Keratinocyte (primary cell): Measurements from ENCODE around the gene FBXL17. TPM values are rescaled to one million over a fixed set of nuclear protein-coding genes. Genes with fewer than 3 reads are reported as not detected.

Experiments
- DNase-seq: peaks from one replicate; pipeline ENCODE4 v3.0.0-alpha.2; 2011; ENCODE audit warnings: low read depth, missing footprints, low spot score
- FAIRE-seq: peaks from 2 replicates; lab custom pipeline; 2011; peaks lifted over from hg19 to GRCh38; lab: Jason Lieb, UNC
- H2AFZ ChIP-seq: 2 replicates; pipeline ENCODE4 v1.6.0; 2012; ENCODE audit warnings: low read length, control low read depth, inconsistent platforms; ENCODE audit not compliant: control insufficient read depth
- H3K27ac ChIP-seq: 2 replicates; pipeline ENCODE4 v1.5.1; 2011; ENCODE audit warnings: low read length; ENCODE audit not compliant: control insufficient read depth, insufficient read depth
- H3K27me3 ChIP-seq: 3 replicates; pipeline ENCODE4 v1.6.0; 2011; ENCODE audit warnings: low read length; ENCODE audit not compliant: control insufficient read depth, insufficient read depth; ENCODE audit errors: extremely low read depth
- H3K36me3 ChIP-seq, 2 experiments: 2 replicates in 1 of 2; 3 replicates in 1 of 2; pipeline ENCODE4 v1.5.1; 2011; ENCODE audit warnings: low read length in 2 of 2, mild to moderate bottlenecking in 1 of 2; ENCODE audit not compliant: control insufficient read depth in 2 of 2, insufficient read depth in 2 of 2; ENCODE audit errors: extremely low read depth in 1 of 2
- H3K4me1 ChIP-seq: 3 replicates; pipeline ENCODE4 v1.5.1; 2011; ENCODE audit warnings: low read length; ENCODE audit not compliant: control insufficient read depth, insufficient read depth; ENCODE audit errors: extremely low read depth
- H3K4me2 ChIP-seq: 3 replicates; pipeline ENCODE4 v1.6.0; 2011; ENCODE audit warnings: low read depth, low read length; ENCODE audit not compliant: control insufficient read depth, insufficient read depth; ENCODE audit errors: extremely low read depth
- H3K4me3 ChIP-seq, 3 experiments: fragments of 200-600 bp in 1 of 3; sonication (generic) in 1 of 3; 2 replicates in 2 of 3; 3 replicates in 1 of 3; pipeline ENCODE4 v1.5.1; 2011 to 2016; ENCODE audit warnings: low read length in 3 of 3, mild to moderate bottlenecking in 3 of 3, control low read depth in 2 of 3, inconsistent platforms in 1 of 3, low read depth in 1 of 3, mixed read lengths in 1 of 3, mixed run types in 1 of 3, moderate library complexity in 1 of 3; ENCODE audit not compliant: control insufficient read depth in 2 of 3, insufficient read depth in 2 of 3; ENCODE audit errors: extremely low read depth in 1 of 3
- H3K79me2 ChIP-seq: 2 replicates; pipeline ENCODE4 v1.6.0; 2012; ENCODE audit warnings: low read length; ENCODE audit not compliant: control insufficient read depth, insufficient read depth
- H3K9ac ChIP-seq: 3 replicates; pipeline ENCODE4 v1.6.0; 2011; ENCODE audit warnings: low read length; ENCODE audit not compliant: control insufficient read depth, insufficient read depth; ENCODE audit errors: extremely low read depth
- H3K9me1 ChIP-seq: 3 replicates; pipeline ENCODE4 v1.6.0; 2011; ENCODE audit warnings: low read length; ENCODE audit not compliant: control insufficient read depth, insufficient read depth; ENCODE audit errors: extremely low read depth
- H3K9me3 ChIP-seq: 2 replicates; pipeline ENCODE4 v1.5.1; 2012; ENCODE audit warnings: low read depth, low read length; ENCODE audit not compliant: control insufficient read depth
- H4K20me1 ChIP-seq: 3 replicates; pipeline ENCODE4 v1.6.0; 2011; ENCODE audit warnings: low read length; ENCODE audit not compliant: control insufficient read depth, insufficient read depth; ENCODE audit errors: extremely low read depth
- CTCF ChIP-seq, 3 experiments: IDR thresholded peaks in 1 of 3; conservative IDR thresholded peaks in 1 of 3; optimal IDR thresholded peaks in 1 of 3; 2 replicates in 2 of 3; 3 replicates in 1 of 3; pipeline versions ENCODE3 to v1.5.1; 2011; ENCODE audit warnings: low read length in 3 of 3, mild to moderate bottlenecking in 3 of 3, moderate library complexity in 2 of 3, control low read depth in 1 of 3, inconsistent platforms in 1 of 3; ENCODE audit not compliant: insufficient read depth in 2 of 3; ENCODE audit errors: extremely low read depth in 1 of 3
- EZH2 ChIP-seq: IDR thresholded peaks from one replicate; pipeline ENCODE4 v1.6.1; 2012; ENCODE audit warnings: inconsistent platforms, mild to moderate bottlenecking, low read length, moderate library complexity
- dilution Hi-C: fragments of 300-500 bp; cut with MboI; formaldehyde crosslinking; loops from one replicate; pipeline ENCODE4 v1.7.0; 2020; ENCODE audit warnings: low sequenced_read_pairs; ENCODE audit not compliant: extremely low pct_ligation_motif_present
- polyA plus RNA-seq, 5 experiments: library from polyadenylated mRNA; depleted of rRNA in 3 of 5; stranded (reverse) in 3 of 5; stranded (forward) in 1 of 5; unstranded in 1 of 5; fragments of >200 nt; gene quantifications; 1 replicate in 1 of 5; 2 replicates in 3 of 5; 3 replicates in 1 of 5; pipeline versions ENCODE4 v1.2.1 to v1.2.3, GENCODE V29; 2011 to 2012; ENCODE audit warnings: missing spikeins in 2 of 5, low read depth in 1 of 5, low replicate concordance in 1 of 5

Gene FBXL17
- polyA plus RNA-seq, 1 donor (not counting 4 experiments of a cell fraction or from before 2014, with no cell fraction given) = 5.7 TPM

GRCh38 chr5:108257996-108258395 is 123.9 kb downstream of the FBXL17 start:
- no peaks in the 10 kb centered on the region for H3K36me3 ChIP-seq
- no peaks in the 10 kb centered on the region for H3K9me1 ChIP-seq
- H3K4me1 ChIP-seq = no peaks in the 10 kb centered on the region
- no peak overlapping the region for H3K27ac ChIP-seq
- H3K4me3 ChIP-seq = no peak overlapping the region
- no peak for DNase-seq
- H3K4me2 ChIP-seq = no peak overlapping the region
- FAIRE-seq = no peak
- H3K27me3 ChIP-seq = no peaks in the 10 kb centered on the region
- no peak for TF ChIP-seq EZH2
- TF ChIP-seq CTCF (optimal IDR thresholded peaks at IDR 0.05 in 1 of 3, IDR thresholded peaks at IDR 0.05 in 1 of 3, conservative IDR thresholded peaks at IDR 0.05 in 1 of 3; ENCODE audit: extremely low read depth in 1 of 3, insufficient read depth in 2 of 3, low read length in 3 of 3) = no peak
- no peak overlapping the region for H3K9ac ChIP-seq
- no peaks in the 10 kb centered on the region for H3K79me2 ChIP-seq
- no peak overlapping the region for H2AFZ ChIP-seq
- H3K9me3 ChIP-seq = no peaks in the 10 kb centered on the region
- dilution Hi-C loops = no loop called here
- no peaks in the 10 kb centered on the region for H4K20me1 ChIP-seq

GRCh38 chr5:108255468-108255867 is 126.4 kb downstream of the FBXL17 start:
- Histone ChIP-seq H3K36me3 (no peaks in the 10 kb centered on the region), H3K4me2 (no peak overlapping the region), H3K9ac (no peak overlapping the region), H3K27ac (no peak overlapping the region), H3K4me3 (no peak overlapping the region), H3K9me1 (no peaks in the 10 kb centered on the region), H3K9me3 (no peaks in the 10 kb centered on the region), H3K27me3 (no peaks in the 10 kb centered on the region), H3K79me2 (no peaks in the 10 kb centered on the region), H4K20me1 (no peaks in the 10 kb centered on the region), H3K4me1 (no peaks in the 10 kb centered on the region), H2AFZ (no peak overlapping the region)
- FAIRE-seq = no peak
- no peak for TF ChIP-seq CTCF (optimal IDR thresholded peaks at IDR 0.05 in 1 of 3, IDR thresholded peaks at IDR 0.05 in 1 of 3, conservative IDR thresholded peaks at IDR 0.05 in 1 of 3; ENCODE audit: extremely low read depth in 1 of 3, insufficient read depth in 2 of 3, low read length in 3 of 3)
- no peak for TF ChIP-seq EZH2
- DNase-seq = no peak
- dilution Hi-C loops = no loop called here
